Activated T-helper 2 cell treated with anti-CD3 and anti-CD28 coated beads, Interferon-gamma antibody, Interleukin-2, Interleukin-4, amounts not matched to agents 10 μg/mL and 5 μg/mL and 100 μg/mL, durations not matched to agents 14 hours and 24 hours and 36 hours (primary cell): ENCODE measurements around the gene TP53BP2. TPM values are rescaled to one million over a fixed set of nuclear protein-coding genes. Genes with fewer than 3 reads are reported as not detected.

ENCODE experiments used
- DNase-seq: peaks from one replicate; pipeline ENCODE4 v3.0.0; 2021; ENCODE audit warnings: low spot score
- H3K27ac Mint-ChIP-seq: one replicate; pipeline ENCODE4 v1.8.0; 2021; ENCODE audit warnings: mixed read lengths
- H3K27me3 Mint-ChIP-seq: one replicate; pipeline ENCODE4 v1.8.0; 2021; ENCODE audit warnings: low read depth, mixed read lengths
- H3K36me3 Mint-ChIP-seq: one replicate; pipeline ENCODE4 v1.8.0; 2021; ENCODE audit warnings: low read depth, mixed read lengths
- H3K4me1 Mint-ChIP-seq: one replicate; pipeline ENCODE4 v1.8.0; 2021; ENCODE audit warnings: low read depth, mixed read lengths
- H3K4me3 Mint-ChIP-seq: one replicate; pipeline ENCODE4 v1.8.0; 2021; ENCODE audit warnings: low read depth, mild to moderate bottlenecking, moderate library complexity, mixed read lengths
- H3K9me3 Mint-ChIP-seq: one replicate; pipeline ENCODE4 v1.8.0; 2021; ENCODE audit warnings: mixed read lengths
- intact Hi-C: fragments of 100-400 bp; cut with micrococcal nuclease; formaldehyde crosslinking; loops from one replicate; pipeline ENCODE4 v1.15.1; 2023
- total RNA-seq: library from RNA; stranded (reverse); gene quantifications from 2 replicates; pipeline ENCODE4 v1.2.3, GENCODE V29; 2022

Gene TP53BP2
- total RNA-seq, 1 donor from 2014 or later: 37.5 TPM

DNA sequence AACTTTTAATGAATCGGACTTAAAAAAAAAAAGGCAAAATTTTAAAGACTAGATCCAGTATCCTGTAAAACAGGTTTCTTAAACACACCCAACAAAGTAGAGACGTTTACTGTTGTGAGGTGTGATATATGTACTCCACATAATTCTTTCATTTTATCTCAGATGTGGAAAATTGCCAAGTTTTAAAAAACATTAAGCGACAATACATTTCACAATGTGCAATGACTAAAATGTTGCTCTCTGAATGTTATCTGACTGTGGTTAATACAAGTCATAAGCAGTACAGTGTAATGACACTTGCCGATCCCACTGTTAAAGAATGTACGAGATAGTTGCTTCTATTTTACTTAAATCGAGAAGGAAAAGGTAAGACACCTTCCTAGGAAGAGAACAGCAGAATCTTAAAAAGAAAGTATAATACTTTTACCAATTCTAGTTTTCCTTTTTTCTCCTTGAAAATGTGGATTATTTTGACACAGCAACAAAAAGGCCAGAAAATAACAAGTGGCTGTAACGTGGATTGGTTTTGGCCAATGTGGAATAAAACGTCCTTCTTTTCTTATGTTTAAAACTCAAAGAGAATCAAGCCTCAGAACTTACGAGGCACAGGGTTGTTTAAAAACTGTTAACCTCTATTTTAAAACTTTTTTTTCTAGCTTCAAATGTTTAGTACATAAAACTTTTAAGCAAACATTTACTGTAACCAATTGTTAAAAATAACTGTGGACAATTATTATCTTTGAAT is 51.4 kb downstream of the TP53BP2 start:
- no peak for DNase-seq
- no peak overlapping the region for H3K4me3 Mint-ChIP-seq
- no peaks in the 10 kb centered on the region for H3K9me3 Mint-ChIP-seq
- peaks cover 39% of the 10 kb centered on the region for H3K36me3 Mint-ChIP-seq
- H3K27me3 Mint-ChIP-seq: no peaks in the 10 kb centered on the region
- intact Hi-C loops: no loop called here
- H3K27ac Mint-ChIP-seq: no peak overlapping the region
- peaks cover 3% of the 10 kb centered on the region for H3K4me1 Mint-ChIP-seq

- intact Hi-C loops: no loop called here
- DNase-seq: no peak
- H3K4me1 Mint-ChIP-seq: peaks cover 3% of the 10 kb centered on the region
- no peaks in the 10 kb centered on the region for H3K9me3 Mint-ChIP-seq
- peaks cover 41% of the 10 kb centered on the region for H3K36me3 Mint-ChIP-seq
- no peak overlapping the region for H3K27ac Mint-ChIP-seq
- no peak overlapping the region for H3K4me3 Mint-ChIP-seq
- H3K27me3 Mint-ChIP-seq: no peaks in the 10 kb centered on the region
These were observed 52.0 kb downstream of the TP53BP2 start for GRCh38 chr1:223793716-223794115.

GRCh38 chr1:223792046-223792445 is 53.7 kb downstream of the TP53BP2 start:
- H3K27me3 Mint-ChIP-seq: no peaks in the 10 kb centered on the region
- peaks cover 3% of the 10 kb centered on the region for H3K4me1 Mint-ChIP-seq
- DNase-seq: no peak
- intact Hi-C loops: no loop called here
- H3K36me3 Mint-ChIP-seq: peaks cover 37% of the 10 kb centered on the region
- H3K27ac Mint-ChIP-seq: no peak overlapping the region
- no peak overlapping the region for H3K4me3 Mint-ChIP-seq
- no peaks in the 10 kb centered on the region for H3K9me3 Mint-ChIP-seq

GRCh38 chr1:223788746-223789415 is 56.9 kb downstream of the TP53BP2 start:
- H3K4me3 Mint-ChIP-seq: no peak overlapping the region
- intact Hi-C loops: no loop called here
- H3K27ac Mint-ChIP-seq: no peak overlapping the region
- H3K27me3 Mint-ChIP-seq: no peaks in the 10 kb centered on the region
- H3K4me1 Mint-ChIP-seq: peaks cover 3% of the 10 kb centered on the region
- DNase-seq: no peak
- peaks cover 34% of the 10 kb centered on the region for H3K36me3 Mint-ChIP-seq
- no peaks in the 10 kb centered on the region for H3K9me3 Mint-ChIP-seq

DNA sequence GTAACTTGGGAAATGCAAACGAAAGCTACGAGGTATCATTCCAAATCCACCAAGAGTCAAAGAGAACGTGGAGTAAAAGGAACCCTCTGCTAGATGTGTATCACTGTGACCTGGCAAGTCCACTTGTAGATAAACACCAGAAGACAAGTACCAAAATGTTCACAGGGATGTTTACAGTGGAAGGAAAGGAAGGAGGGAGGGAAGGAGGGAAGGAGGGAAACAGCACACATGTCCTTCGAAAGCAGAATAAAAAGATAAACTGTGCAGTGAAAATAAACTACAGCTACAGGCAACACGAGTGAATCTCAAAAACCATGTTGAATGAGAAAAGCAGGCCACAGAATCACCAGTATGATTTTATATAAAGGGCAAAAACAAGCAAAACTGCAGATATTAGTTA is 59.9 kb downstream of the TP53BP2 start:
- H3K27ac Mint-ChIP-seq: no peak overlapping the region
- no peak overlapping the region for H3K4me3 Mint-ChIP-seq
- intact Hi-C loops: no loop called here
- no peak for DNase-seq
- no peaks in the 10 kb centered on the region for H3K27me3 Mint-ChIP-seq
- peaks cover 42% of the 10 kb centered on the region for H3K36me3 Mint-ChIP-seq
- H3K9me3 Mint-ChIP-seq: no peaks in the 10 kb centered on the region
- peaks cover 3% of the 10 kb centered on the region for H3K4me1 Mint-ChIP-seq

DNA sequence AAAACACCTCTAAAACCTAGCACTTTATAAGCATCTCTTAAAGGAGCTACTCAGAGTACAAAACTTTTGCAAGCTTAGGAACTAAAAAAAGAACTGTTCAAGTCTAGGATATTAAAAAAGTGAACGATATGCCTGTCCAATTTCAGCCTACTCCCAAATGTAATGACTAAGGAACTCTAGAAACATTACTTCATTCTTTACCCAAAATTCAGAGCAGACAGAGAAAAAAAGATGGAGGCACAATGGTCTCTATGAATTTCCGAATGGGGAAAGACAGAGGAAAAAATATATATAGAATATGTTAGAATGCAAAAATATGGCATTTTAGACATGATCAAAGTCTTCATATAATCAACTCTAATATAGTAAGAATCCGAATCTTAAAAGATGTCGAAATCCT is 61.2 kb downstream of the TP53BP2 start:
- Mint-ChIP-seq H3K4me3 (no peak overlapping the region), H3K27ac (no peak overlapping the region), H3K27me3 (no peaks in the 10 kb centered on the region), H3K36me3 (peaks cover 47% of the 10 kb centered on the region), H3K9me3 (no peaks in the 10 kb centered on the region), H3K4me1 (peaks cover 3% of the 10 kb centered on the region)
- no peak for DNase-seq
- intact Hi-C loops: no loop called here

GRCh38 chr1:223783676-223784075 is 62.1 kb downstream of the TP53BP2 start:
- H3K27me3 Mint-ChIP-seq: no peaks in the 10 kb centered on the region
- no peak overlapping the region for H3K27ac Mint-ChIP-seq
- no peaks in the 10 kb centered on the region for H3K9me3 Mint-ChIP-seq
- peaks cover 3% of the 10 kb centered on the region for H3K4me1 Mint-ChIP-seq
- H3K36me3 Mint-ChIP-seq: peaks cover 50% of the 10 kb centered on the region
- DNase-seq: no peak
- intact Hi-C loops: no loop called here
- no peak overlapping the region for H3K4me3 Mint-ChIP-seq

GRCh38 chr1:223780949-223781348 is 64.8 kb downstream of the TP53BP2 start:
- DNase-seq: no peak
- intact Hi-C loops: no loop called here
- Mint-ChIP-seq H3K4me3 (no peak overlapping the region), H3K27ac (no peak overlapping the region), H3K36me3 (peaks cover 63% of the 10 kb centered on the region), H3K4me1 (peaks cover 13% of the 10 kb centered on the region), H3K27me3 (no peaks in the 10 kb centered on the region), H3K9me3 (no peaks in the 10 kb centered on the region)

DNA sequence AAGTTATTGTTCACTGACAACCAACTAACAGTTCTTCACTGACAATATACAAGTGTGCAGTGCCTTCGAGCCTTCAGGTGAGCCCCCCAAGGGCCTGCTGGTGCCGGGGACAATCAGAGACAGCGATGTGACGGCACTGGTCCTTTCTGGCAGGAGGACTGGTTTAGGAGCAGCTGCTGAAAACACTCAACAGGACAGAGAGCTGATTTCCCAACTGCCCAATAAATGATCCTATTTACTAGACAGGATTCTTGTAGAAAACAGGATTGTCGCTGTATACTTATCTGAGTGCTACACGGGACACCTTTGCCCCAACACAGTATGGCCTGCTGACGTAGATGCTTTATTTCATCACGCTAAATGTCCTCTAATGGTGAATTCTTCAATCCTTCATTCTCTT is 65.4 kb downstream of the TP53BP2 start:
- H3K4me3 Mint-ChIP-seq: no peak overlapping the region
- intact Hi-C loops: no loop called here
- H3K4me1 Mint-ChIP-seq: peaks cover 17% of the 10 kb centered on the region
- no peak overlapping the region for H3K27ac Mint-ChIP-seq
- H3K9me3 Mint-ChIP-seq: no peaks in the 10 kb centered on the region
- peaks cover 64% of the 10 kb centered on the region for H3K36me3 Mint-ChIP-seq
- no peak for DNase-seq
- no peaks in the 10 kb centered on the region for H3K27me3 Mint-ChIP-seq

- intact Hi-C loops: loop anchor here (10.0 kb wide), 1 partner anchor 68 kb away; the partner anchor contains the start of gene TP53BP2
- peak; percentile 5 for DNase-seq
- H3K4me1 Mint-ChIP-seq: peaks cover 29% of the 10 kb centered on the region
- H3K9me3 Mint-ChIP-seq: no peaks in the 10 kb centered on the region
- no peaks in the 10 kb centered on the region for H3K27me3 Mint-ChIP-seq
- H3K4me3 Mint-ChIP-seq: no peak overlapping the region
- H3K27ac Mint-ChIP-seq: peak overlapping the region; percentile 30
- H3K36me3 Mint-ChIP-seq: peaks cover 67% of the 10 kb centered on the region
These were observed 68.8 kb downstream of the TP53BP2 start for GRCh38 chr1:223776826-223777454.

GRCh38 chr1:223776075-223776814 is 69.5 kb downstream of the TP53BP2 start:
- Mint-ChIP-seq H3K4me1 (peaks cover 31% of the 10 kb centered on the region), H3K27me3 (no peaks in the 10 kb centered on the region), H3K4me3 (no peak overlapping the region), H3K36me3 (peaks cover 72% of the 10 kb centered on the region), H3K27ac (peak overlapping the region; percentile 65), H3K9me3 (no peaks in the 10 kb centered on the region)
- intact Hi-C loops: loop anchor here (10.0 kb wide), 1 partner anchor 69 kb away; the partner anchor contains the start of gene TP53BP2
- no peak for DNase-seq

- no peak for DNase-seq
- peak overlapping the region; percentile 65 for H3K27ac Mint-ChIP-seq
- peaks cover 73% of the 10 kb centered on the region for H3K36me3 Mint-ChIP-seq
- no peak overlapping the region for H3K4me3 Mint-ChIP-seq
- peaks cover 28% of the 10 kb centered on the region for H3K4me1 Mint-ChIP-seq
- intact Hi-C loops: loop anchor here (10.0 kb wide), 1 partner anchor 69 kb away; the partner anchor contains the start of gene TP53BP2
- H3K27me3 Mint-ChIP-seq: no peaks in the 10 kb centered on the region
- no peaks in the 10 kb centered on the region for H3K9me3 Mint-ChIP-seq
These were observed 70.1 kb downstream of the TP53BP2 start for GRCh38 chr1:223775711-223776074.
